ENCODE data around the gene ACTG2.
"Not testable (repeated sequence)": the region's sequence is repeated elsewhere in the genome, so short reads cannot be mapped to it uniquely, and the experiment has no call there.

The ACTG2 gene

GRCh38 chr2:73937103-73937885, 44.5 kb downstream of the ACTG2 start:
- DNase-seq (ENCODE audit: low read depth): no peak

DNA sequence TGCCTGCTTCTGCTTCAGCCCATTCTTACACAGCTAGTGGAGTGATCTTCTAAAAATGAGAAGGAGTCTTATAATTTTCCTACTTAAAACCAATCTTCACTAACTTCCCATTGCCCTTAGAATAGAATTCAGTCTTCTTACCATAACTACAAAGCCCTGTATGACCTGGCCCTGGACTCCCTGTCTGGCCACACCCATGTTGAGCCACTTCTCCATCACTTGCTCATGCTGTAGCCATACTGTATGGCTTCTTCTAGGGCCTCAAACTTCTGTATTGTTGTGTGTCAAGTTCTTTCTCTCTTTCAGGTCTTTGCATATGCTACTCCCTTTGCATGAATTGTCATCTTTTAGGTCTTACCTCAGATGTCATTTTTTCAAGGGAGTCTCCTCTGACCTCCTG, 45.1 kb downstream of the ACTG2 start:
- no peak for DNase-seq (ENCODE audit: low read depth)

GRCh38 chr2:73938718-73939352, 46.0 kb downstream of the ACTG2 start:
- no peak for DNase-seq (ENCODE audit: low read depth)

DNA sequence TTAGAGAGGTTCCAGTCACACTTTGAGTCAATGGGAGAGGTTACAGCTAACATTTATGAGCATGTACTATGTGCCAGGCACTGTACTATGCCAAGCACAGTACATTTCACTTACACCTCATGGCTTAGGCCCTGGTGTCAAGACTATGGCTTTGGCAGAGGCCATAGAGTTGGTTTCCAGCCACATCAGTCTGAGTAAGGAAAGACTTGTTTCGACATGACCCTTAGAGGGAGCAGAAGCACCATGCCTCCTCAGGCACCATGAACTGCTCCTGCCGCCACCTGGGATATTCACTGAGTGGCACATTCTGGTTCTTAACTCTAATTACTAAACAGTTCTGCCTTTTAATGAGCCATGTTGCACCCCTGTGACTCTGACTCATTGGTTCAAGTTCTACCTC, 46.6 kb downstream of the ACTG2 start:
- DNase-seq (ENCODE audit: low read depth): no peak

GRCh38 chr2:73940066-73940465, 47.3 kb downstream of the ACTG2 start:
- not testable (repeated sequence) for DNase-seq (ENCODE audit: low read depth)

DNA sequence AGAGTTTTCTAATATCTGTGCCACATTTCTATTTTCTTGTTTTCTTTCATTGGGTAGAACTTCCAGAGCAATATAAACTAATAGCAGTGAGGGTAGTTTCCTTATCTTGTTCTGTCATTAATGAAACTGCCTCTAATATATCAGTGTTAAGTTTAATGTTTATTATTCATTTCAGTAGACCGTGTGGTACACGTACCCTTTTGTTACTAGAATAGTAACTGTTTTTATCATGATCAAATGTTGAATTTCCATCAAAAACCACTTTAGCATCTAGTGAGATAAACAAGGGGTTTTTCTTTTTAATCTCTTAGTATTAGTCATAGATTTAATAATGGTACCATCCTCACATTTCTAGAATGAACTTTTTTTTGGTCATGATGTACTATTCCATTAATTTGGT, 49.9 kb downstream of the ACTG2 start:
- no peak for DNase-seq (ENCODE audit: low read depth)

- no peak for DNase-seq (ENCODE audit: low read depth)
These were observed 51.9 kb downstream of the ACTG2 start for GRCh38 chr2:73944714-73945113.

GRCh38 chr2:73946215-73946614, 53.4 kb downstream of the ACTG2 start:
- DNase-seq (ENCODE audit: low read depth): no peak

DNA sequence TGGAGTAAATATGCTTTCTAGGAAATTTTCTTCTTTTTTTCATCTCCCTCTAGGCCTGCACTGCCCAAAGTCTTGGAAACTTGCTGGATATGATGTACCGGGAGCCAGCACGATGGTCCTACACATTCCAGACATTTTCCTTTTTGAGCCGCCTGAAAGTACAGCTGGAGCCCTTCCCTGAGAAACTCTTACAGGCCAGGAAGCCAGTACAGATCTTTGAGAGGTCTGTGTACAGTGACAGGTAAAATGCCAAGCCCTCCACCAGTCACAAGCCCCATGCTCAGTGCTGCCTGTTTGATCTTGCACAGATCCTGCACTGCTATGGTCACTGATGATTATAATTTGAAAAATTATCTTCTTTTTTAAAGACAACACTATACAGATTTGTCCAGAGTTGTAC, 53.9 kb downstream of the ACTG2 start:
- no peak for DNase-seq (ENCODE audit: low read depth)

DNA sequence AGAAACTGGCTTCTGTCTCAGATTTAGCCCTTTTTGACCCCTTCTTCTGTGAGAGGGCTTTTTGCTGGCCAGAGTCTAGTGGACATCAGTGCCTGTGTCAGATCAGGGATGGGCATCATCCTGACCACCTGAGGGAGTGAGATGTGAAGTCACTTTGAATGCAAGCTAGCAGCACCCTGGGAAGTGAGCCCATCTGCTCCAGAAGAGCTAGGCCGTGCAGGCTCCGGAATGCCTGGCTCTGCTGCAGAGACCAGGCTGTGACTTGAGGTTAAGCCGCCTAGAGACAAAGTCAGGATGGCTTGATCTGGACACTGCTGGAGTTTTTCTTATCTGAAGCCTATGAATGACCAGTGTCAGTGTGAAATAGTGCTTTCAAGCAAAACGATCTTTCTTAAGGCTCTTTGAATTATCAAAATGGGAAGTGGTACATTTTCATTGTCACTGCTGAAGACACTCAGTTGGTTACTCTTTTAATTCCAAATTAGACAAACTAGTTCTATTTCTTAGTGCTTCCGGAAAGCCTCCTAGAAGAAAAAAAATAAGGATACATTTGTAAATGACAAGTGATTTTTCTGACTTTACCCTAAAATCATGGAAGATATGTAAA, 54.7 kb downstream of the ACTG2 start:
- DNase-seq (ENCODE audit: low read depth): no peak

DNA sequence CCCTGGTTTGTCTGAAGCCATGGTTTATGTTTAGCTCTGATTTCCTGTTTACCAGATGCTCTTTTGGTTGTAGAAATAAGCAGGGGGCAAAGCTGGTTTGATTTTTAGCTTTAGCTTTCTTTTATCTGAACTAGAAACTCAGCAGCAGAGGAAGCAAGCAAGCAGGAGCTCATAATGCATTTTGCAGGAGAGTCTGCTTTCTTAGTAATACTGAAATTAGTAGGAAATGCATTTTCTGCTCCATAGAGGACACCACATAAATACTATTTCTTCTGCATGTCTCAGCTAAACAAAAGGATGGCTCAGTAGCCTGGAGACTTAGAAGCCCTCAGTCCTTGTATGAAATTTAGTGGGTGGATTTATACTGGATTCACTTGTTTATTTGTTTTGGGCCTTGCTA, 57.0 kb downstream of the ACTG2 start:
- no peak for DNase-seq (ENCODE audit: low read depth)

GRCh38 chr2:73952499-73953446, 60.0 kb downstream of the ACTG2 start:
- DNase-seq (ENCODE audit: low read depth): no peak

GRCh38 chr2:73956218-73956865, 63.5 kb downstream of the ACTG2 start:
- DNase-seq (ENCODE audit: low read depth): no peak

GRCh38 chr2:73961274-73961673, 68.5 kb downstream of the ACTG2 start:
- DNase-seq (ENCODE audit: low read depth): no peak

- no peak for DNase-seq (ENCODE audit: low read depth)
These were observed 69.2 kb downstream of the ACTG2 start for GRCh38 chr2:73961823-73962615.

GRCh38 chr2:73962798-73963197, 70.0 kb downstream of the ACTG2 start:
- DNase-seq (ENCODE audit: low read depth): no peak

DNA sequence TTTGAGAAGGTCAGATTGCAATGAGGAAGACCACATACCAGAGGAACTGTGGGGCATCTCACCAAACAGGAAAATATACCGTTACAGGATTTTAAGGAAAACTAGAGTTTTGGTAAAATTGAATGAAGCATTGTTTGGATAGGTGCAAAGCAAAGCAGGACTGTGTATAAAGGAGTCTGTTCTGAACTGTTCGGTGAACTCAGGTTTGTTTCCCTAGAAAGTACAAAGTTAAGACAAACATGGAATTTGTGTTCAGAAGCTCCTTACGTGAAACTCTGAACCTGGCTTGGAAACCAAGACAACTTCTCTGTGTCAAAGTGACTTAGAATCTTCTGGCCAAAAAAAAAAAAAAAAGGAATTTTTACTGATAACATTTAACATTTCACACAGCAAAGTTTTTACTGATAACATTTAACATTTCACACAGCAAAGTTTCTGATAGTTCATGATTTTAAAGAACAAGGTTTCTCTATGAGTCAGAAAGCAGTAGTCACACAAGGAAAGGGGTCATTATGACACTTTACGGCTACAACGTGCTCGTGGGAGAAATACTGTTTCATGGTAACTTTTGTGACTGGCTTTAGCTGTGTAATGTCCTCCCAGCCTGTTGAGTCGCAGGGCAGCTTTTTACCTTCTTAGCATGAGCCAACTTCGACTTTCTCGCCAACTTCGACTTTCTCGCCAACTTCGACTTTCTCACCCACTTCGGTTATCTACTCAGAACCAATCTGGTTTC, 70.7 kb downstream of the ACTG2 start:
- DNase-seq (ENCODE audit: low read depth): no peak

DNA sequence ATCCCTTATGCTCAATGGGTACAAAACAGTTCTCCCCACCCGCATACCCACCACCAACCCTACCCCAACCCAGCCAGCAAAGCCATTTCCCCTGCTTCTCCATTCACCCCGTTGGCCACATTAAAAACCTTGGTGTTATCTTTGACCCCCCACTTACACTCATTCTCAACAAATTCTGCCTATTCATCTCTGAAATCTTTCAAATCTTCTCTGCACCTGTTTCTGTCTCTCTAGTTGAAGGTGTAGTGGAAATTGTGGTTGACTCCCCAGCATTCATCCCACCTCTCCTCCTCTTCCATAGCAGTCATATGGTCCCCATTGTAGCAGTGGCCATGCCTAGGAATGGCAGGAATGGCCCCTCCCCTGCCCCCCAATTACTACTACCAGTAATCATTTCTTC, 71.4 kb downstream of the ACTG2 start:
- no peak for DNase-seq (ENCODE audit: low read depth)

DNA sequence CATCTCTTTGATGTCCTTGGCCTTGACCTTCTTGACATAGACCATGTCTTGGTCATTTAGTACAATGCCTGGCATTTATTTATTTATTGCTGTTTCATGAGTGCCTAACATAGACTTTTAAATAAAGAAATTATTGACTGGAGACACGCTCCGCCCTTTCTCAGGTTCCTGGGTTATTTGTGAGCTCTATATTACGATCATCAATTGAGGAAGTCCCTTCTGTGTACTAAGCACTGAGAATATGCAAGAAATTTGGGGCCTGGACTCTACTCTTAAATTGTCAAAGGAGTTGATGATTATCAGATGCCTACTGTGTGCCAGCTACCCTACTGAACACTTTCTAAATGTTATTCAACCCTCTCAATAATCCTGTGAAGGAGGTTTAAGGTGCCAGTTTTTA, 72.2 kb downstream of the ACTG2 start:
- no peak for DNase-seq (ENCODE audit: low read depth)

DNA sequence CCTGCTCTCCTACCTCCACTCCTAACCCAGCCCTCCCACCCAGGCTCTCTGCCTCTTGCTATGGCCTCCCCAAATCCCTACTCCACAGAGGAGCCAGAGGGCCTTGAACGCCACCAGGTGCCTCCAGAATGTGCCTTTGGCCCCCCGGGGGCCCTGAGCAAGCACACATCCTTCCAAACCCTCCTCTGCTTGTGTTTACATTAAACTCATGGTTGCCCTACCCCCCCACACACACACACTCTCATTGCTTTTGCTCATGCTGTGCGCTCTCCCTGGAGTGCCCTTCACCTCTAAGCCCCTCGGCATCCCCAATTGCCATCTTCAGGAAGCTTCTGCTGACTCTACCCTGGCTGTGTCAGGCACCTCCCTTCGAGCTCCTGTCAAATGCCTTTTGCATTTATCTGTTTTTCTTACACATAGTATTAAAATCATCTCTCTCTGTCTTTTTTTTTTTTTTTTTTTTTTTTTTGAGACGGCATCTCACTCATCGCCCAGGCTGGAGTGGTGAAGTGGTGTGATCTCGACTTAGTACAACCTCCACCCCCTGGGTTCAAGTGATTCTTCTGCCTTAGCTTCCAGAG, 75.6 kb downstream of the ACTG2 start:
- no peak for DNase-seq (ENCODE audit: low read depth)
